22Rv1 (cell line): ENCODE results near the gene MR1.

Source experiments
- CTCF ChIP-seq: fragments of 450-650 bp; IDR thresholded peaks from 2 replicates; pipeline ENCODE4 v1.5.1; 2017; ENCODE audit warnings: mild to moderate bottlenecking
- ZFX ChIP-seq: fragments of 450-650 bp; IDR thresholded peaks from 2 replicates; pipeline ENCODE4 v1.6.1; 2017; ENCODE audit warnings: antibody characterized with exemption, borderline replicate concordance

DNA sequence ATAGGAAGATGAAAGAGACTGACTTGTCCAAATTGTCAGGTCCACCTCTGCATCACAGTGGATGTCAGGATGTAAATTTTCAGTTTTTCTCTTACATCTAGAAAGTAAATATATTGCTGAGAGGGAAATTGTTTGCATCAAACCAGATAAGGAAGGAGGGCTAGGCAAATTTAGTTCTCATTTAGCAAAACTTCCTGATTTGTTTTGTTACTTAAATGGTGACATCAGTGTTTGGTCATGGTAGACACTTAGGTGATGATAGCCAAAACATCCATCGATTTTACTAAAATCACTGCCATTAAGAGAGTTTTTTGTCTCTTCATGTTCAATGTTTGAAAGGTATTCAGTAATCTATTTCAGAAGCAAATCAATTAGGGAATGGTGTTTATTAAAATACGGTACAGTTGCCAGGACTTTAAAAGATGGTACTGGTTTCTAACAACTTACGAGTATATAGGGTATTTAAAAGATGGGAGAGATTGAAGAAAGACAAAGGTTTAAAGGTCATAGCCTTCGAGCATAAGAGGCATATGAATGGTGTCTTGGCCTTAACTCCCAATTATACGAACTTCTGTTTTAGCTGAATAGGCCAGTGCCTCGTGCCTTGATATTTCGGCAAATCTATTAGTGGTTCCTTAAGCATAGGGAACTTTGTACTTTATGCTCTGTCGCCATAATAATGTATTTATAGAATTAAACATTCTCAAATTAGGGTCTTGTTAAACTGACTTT lies 57.7 kb downstream of the MR1 start:
- no peak for TF ChIP-seq CTCF
- TF ChIP-seq ZFX, result no peak
